Myocyte (in vitro differentiated cells): ENCODE data around the gene SPDYE18. TPM values are rescaled to one million over a fixed set of nuclear protein-coding genes. Genes with fewer than 3 reads are reported as not detected.
"Not testable (repeated sequence)": the region's sequence is repeated elsewhere in the genome, so short reads cannot be mapped to it uniquely, and the experiment has no call there.

Experiments
- DNase-seq: peaks from one replicate; pipeline ENCODE4 v3.0.0-alpha.2; 2012; ENCODE audit warnings: low read depth
- polyA plus RNA-seq: library from polyadenylated mRNA; unstranded; fragments of >200 nt; gene quantifications from one replicate; pipeline ENCODE4 v1.2.1, GENCODE V29; 2012; ENCODE audit warnings: missing spikeins
- total RNA-seq: library from RNA; depleted of rRNA; stranded (reverse); fragments of >200 nt; gene quantifications from 2 replicates; pipeline ENCODE4 v1.2.3, GENCODE V29; 2014

SPDYE18 gene, protein sequence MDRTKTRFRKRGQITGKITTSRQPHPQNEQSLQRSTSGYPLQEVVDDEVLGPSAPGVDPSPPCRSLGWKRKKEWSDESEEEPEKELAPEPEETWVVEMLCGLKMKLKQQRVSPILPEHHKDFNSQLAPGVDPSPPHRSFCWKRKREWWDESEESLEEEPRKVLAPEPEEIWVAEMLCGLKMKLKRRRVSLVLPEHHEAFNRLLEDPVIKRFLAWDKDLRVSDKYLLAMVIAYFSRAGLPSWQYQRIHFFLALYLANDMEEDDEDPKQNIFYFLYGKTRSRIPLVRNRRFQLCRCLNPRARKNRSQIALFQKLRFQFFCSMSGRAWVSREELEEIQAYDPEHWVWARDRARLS
- not detected in 2 replicates for total RNA-seq
- 0.49 TPM for polyA plus RNA-seq

DNA sequence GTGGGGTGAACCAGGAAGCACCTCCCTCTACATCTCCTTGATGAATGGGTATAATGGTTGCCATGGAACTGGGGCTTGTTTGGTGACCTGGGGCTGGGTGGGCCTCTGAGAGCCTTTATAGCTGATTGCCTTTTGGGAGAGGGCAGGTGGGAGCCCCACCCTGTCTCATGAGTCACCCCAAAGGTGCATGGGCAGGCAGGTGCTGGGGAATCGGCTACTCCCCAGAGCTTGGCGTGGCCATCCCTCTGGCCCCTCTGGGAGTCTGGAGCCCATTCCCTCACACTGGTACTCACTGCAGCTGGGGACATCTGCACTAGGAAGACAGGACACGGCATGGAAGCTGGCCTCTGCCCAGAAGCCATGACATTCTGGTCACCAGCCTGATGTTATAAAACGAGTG is at the start of gene SPDYE18:
Gene SPDYE18, minus strand, starts transcription at position 2 of the 400 bp plus-strand sequence. CDS start 2,046 bp downstream, outside the sequence.
- not testable (repeated sequence) for DNase-seq

DNA sequence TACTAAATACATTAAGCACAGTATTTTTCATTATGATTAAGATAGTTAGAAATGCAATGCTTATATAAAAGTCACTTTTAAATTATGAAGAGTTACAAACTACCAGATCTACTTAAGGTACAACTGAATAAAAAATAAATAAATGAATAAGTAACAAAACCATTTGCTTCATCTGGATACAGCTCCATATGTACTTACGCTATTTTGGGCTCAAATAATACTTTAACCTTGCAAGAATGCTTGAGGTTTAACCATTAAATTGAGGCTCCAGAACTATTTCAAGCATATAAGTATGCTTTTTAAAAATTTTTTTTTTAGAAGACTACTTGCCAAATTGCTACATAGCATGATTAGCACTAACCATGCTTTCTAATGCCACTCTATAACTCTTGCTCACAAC is 46.0 kb upstream of the SPDYE18 start:
- not testable (repeated sequence) for DNase-seq

DNA sequence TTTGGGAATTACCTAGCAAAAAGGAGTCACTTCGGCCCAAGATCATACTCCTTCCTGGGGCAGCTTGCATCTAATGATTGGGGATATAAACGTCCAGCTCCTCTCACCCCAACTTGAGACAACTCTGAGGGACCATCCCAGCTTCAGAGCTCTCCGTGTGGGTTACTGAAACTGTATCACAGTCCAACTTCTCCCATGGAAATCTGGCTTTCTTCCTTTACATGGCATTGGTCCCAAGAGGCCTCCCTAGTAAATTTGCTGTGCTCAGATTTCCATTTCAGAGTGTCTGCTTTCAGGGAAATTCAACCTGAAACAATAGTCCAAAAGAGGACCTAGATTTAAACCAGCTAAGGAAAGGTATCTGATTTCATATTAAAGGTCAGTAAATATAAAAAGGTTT is 45.3 kb upstream of the SPDYE18 start:
- DNase-seq = peak; percentile 12

DNA sequence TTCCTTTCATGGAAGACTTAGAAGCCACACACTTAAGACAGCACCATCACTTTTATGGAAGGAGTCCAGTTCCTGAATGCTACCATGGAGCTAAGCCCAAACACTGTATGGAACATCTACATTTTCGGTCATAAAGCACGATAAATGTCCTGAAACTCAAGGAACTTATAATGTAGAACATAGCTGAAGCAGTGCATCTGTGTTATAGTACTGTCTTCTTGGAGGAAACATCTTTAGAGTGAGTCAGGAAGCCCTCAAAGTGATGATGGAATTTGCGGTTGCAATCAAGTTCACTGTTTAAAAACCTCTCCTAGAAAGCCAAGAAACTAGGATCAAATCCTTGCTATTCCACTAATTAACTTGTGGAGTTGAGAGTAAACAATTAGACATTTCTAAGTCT is 43.5 kb upstream of the SPDYE18 start:
- not testable (repeated sequence) for DNase-seq

DNA sequence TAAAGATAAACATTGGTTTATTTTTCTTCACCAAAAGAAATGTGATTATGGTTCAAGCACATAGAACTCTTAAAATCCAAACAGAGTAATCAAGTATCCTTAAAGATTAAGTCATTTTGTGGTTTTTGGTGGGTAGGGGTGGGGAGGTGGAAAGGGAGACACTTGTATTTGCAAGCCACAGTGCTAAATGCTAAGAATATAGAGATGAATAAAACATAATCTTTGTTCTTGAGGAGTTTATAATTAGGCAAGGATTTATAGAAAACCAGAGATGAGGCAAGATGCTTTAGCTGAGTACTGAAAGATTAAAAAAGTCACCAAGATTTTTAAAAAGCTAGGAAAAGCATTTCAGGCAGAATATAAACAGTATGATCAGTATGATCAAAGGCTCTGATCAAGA is 40.3 kb upstream of the SPDYE18 start:
- DNase-seq = not testable (repeated sequence)

DNA sequence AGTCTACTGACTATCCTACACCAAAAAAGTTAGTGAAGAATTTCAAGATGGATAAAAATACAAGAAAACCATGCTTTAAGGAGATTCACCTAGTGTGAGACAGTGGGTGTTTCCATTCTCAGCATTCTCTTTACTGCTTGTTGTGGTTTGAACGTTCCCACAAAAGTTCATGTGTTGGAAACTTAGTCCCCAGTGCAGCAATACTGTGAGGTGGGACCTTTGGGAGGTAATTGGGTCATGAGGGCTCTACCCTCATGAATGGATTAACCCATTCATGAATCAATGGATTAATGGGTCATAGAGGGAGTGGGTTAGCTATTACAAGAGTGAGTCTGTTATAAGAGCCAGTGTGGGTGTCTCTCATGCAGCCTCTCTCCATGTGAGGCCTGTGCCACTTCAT is 38.8 kb upstream of the SPDYE18 start:
- DNase-seq = not testable (repeated sequence)

DNA sequence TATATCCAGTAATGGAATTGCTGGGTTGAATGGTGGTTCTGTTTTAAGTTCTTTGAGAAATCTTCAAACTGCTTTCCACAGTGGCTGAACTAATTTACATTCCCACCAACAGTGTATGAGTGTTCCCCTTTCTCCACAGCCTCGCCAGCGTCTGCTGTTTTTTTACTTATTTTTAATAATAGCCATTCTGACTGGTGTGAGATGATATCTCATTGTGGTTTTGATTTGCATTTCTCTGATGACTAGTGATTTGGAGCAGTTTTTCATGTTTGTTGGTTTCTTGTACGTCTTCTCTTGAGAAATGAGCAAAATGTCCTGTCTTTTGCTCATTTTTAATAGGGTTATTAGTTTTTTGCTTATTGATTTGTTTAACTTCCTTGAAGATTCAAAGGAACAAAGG is 38.1 kb upstream of the SPDYE18 start:
- DNase-seq = not testable (repeated sequence)

DNA sequence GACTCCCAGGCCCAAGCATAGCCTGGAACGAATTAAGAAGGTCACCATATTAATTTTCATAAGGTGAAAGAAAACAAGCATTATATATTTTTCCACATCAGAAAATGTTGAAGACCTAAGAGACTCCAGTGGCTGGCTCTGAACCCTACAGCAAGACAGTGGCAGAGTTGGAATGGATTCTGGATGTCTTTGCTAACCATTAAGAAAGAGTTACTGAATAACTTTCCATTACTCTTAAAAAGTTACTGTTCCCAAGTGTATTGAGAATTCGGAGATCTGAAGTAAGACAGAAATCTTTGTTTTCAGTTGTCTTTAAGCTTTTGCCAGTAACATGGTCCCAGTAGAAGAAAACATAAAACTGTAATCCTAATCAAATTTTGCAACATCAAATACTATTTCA is 29.9 kb upstream of the SPDYE18 start:
- not testable (repeated sequence) for DNase-seq

DNA sequence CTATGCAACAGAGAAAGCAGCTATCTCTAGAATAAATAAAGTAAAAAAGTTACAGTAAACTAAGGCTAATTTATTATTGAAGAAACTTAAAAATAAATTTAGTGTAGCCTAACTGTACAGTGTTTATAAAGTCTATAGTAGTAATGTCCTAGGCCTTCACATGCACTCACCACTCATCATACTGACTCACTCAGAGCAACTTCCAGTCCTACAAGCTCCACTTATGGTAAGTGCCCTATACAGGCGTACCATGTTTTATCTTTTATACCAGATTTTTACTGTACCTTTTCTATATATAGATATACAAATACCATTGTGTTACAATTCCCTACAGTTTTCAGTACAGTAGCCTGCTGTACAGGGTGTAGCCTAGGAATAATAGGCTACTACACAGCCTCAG is 19.8 kb upstream of the SPDYE18 start:
- not testable (repeated sequence) for DNase-seq

DNA sequence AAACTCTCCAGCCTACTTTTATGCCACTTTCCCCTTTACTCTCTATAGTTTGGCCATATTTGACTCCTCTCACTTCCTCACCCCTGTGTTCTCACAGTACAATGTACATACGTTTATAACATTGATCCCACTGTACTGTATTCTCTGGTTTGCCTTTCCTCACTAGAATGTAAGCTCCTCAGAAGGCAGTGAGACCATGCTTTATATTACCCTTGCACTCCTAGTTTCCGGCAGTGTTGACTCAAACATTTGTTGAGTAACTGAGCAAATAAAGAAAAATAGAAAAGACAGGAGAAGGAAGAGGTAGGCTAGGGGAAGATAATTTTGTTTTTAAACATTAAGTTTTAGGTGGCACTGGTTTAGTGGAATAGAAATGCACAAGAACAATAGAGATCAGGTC is 17.9 kb upstream of the SPDYE18 start:
- not testable (repeated sequence) for DNase-seq

DNA sequence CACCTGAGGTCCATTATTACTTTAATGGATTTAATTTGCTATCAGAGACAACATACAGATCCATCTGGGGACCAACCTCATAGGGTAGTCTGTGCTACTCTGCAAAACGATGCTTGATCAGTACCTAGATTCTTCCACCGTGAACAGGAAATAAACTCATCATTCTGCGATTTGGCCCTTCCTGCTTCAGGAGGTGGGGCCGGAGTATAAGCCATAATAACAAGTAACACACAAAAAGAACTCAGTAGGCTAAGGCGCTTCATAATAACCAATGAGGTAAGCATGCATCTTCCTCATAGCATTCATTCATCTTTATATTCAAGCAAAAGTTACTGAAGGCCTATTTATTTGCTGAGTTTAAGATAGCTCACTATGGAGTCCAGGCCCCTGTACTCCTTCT is 17.3 kb upstream of the SPDYE18 start:
- not testable (repeated sequence) for DNase-seq

DNA sequence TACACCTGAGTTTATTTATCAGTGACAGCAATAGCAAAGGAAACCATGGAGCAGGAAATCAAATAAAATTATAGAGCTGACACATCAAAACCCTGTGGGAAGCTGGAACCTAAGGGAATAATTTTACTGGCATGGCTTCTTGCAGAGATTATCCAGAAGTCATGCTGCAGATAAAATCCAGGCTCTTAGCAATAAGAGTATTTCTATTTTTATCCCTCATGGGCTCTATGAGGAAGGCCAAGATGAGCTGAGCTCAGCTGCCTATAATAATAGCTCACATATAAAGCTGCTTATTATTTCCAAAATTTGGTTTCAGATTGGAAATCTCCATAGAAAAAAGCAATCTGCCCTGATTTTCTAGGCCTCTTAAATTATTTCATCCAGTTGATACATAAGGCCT is 16.8 kb upstream of the SPDYE18 start:
- DNase-seq = peak; percentile 29

DNA sequence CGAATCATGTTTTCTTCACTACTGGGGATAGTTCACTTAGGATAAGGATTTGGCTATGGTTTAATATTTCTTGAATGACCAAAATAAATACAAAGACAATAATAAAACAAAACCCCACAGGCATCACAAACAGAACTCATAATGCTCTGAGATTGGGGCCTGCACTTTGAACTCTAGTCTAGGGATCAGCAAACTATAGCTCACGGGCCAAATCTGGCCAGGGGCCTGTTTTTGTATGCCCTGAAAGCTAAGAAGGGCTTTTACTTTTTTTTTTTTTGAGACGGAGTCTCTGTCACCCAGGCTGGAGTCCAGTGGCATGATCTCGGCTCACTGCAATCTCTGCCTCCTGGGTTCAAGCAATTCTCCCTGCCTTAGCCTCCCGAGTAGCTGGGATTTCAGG is 14.7 kb upstream of the SPDYE18 start:
- DNase-seq = not testable (repeated sequence)

DNA sequence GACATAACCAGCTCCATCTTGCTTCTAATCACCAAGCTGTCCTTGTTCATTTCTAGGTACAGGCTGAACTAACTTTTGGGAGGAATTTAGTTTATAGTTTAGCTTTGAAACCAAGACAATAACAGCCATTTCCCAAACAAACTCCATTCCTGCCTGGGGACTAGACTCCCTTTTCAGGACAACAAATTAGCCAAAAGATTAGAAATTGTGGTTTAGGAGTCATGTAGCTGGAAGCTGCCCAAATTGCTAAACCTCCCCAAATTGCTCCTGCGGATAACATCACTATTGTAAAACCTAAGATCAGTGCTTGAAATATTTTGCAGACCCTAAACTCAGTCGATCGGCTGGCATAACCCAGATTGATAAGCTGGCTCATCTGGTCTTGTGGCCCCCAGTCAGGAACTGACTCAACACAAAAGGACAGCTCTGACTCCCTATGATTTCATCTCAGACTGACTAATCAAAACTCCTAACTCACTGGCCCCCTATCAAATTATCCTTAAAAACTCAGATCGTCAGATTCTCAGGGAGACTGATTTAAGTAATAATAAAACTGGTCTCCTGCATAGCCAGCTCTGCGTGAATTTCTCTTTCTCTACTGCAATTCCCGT is 12.5 kb upstream of the SPDYE18 start:
- not testable (repeated sequence) for DNase-seq

DNA sequence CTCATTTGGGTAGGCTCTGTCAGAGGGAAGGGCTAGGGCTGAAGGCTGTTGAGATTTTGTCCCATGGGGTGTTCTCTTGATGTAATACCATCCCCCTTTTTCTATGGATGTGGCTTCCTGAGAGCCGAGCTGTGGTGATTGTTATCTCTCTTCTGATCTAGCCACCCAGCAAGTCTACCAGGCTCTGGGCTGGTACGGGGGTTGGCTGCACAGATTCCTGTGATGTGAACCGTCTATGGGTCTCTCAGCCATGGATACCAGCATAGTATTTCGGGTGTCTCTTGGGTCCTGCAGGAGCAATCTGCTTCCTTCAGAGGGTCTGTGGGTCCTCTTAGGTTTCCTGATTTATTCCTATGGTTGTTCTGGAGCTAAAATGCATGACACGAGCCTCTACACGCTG is 8.8 kb upstream of the SPDYE18 start:
- not testable (repeated sequence) for DNase-seq

DNA sequence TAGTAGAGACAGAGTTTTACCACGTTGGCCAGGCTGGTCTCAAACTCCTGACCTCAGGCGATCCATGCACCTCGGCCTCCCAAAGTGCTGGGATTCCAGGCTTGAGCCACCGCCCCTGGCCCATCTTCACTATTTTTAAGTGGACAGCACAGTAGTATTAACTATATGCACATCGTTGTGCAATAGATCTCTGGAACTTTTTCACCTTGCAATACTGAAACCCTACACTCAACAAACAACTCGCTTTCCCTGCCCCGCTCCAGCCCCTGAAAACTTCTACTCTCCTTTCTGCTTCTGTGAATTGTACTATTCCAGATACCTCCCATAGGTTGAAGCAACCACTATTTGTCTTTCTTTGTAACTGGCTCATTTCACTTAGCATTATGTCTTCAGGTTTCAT is 3.5 kb upstream of the SPDYE18 start:
- DNase-seq = not testable (repeated sequence)

DNA sequence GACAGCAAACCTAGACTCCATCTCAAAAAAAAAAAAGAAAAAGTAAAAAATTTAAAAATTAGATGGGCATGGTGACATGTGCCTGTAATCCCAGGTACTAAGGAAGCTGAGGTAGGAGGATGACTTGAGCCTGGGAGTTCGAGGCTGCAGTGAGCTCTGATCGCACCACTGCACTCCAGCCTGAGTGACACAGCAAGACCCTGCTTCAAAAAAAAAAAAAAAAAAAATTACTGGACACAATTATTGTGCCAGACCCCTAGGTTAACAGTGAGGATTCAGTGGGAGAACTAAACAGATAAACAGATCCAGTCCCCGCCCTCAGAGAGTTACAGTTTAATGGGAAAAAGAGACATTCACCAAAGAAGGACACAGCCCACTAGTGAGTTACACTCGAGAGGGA is 1.4 kb upstream of the SPDYE18 start:
- DNase-seq = not testable (repeated sequence)

DNA sequence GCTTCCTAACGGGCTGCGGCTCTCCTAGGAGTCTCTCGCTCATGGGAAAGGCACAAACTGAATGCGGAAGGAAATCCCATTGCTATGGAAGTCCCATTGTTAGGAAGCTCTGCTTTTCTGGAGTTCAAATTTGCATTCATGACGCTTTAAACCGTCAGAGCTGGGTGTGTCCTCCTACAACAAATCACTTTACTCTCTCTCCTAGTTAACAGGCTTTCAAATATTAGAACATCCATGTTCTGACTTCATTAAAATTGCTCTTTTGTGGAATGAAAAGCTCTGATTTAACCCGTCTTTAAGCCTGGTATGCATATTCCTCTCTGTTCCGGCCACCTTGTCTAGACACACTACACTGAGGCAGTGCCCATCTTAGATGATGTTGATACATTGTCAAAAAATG is 30.1 kb downstream of the SPDYE18 start, which contains the start of gene SPDYE17:
Gene SPDYE17, minus strand, starts transcription at position 101 of the 400 bp plus-strand sequence. CDS start 1,791 bp downstream, outside the sequence.
- not testable (repeated sequence) for DNase-seq

DNA sequence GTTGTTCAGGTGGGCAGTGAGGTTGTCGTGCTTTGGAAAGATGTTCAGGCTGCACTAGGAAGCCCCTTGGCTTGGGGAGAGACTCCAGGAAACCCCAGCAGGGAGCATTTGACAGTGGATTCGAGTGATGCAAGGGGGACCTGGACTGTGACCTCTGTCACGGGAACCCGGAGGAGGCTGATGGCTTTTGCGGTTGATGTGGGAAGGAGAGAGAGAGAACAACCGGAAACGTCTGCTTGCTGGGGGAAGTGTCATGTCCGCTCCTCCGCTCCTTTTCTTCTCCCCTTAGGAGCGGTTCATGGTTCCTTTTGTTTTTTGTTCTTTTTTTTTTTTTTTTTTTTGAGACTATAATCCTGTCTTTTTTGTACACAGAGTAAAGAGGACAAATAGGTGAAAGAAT is 36.0 kb downstream of the SPDYE18 start:
- not testable (repeated sequence) for DNase-seq

DNA sequence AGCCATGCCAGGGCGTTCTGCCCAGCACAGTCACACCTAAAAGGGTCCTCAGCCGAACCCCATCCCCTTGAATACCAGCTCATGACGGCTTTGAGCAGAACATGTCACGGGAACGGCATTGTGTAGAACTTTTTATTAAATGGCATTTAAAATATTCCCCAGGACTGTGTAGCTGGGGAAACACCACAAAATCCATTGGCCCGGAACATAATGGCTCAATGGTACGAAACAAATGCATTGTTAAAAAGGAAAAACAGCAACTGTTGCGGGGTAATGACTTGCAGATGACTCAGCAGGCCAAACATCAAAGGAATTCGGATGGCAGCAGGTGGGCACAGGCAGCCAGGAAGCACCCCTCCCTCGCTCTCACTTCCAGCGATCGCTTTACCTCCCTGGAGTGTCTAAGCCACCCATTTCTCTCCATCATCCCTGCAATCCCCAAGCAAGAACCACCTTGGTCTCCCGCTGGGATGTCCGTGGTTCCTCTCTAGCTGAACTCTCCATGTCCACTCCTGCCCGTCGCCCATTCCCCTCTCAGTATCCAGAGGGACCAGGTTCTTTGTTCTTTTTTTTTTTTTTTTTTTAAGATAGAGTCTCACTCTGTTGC is 52.2 kb downstream of the SPDYE18 start:
- peak; percentile 94 for DNase-seq

DNA sequence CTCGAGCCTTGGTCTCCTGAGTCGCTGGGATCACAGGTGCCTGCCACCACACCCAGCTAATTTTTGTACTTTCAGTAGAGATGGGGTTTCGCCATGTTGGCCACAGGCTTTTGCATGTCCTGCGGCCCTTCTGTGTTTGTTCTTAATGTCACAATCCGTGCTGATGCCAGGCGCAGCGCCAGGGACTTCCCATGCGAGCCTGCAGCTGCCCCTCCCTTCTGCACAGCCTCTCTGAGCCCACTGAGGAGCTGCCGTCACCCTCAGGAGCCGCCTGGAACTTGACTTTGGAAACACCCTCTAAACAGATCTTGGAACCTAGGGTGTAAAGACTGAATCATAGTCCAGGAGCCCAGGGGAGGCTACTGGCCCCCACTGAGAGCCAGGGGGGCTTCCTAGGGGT is 54.4 kb downstream of the SPDYE18 start:
- peak; percentile 99 for DNase-seq
